Measurements from ENCODE around the gene ADD2.
"Not testable (repeated sequence)": the region's sequence is repeated elsewhere in the genome, so short reads cannot be mapped to it uniquely, and the experiment has no call there.

ADD2 gene

GRCh38 chr2:70745276-70745825 is 22.6 kb downstream of the ADD2 start:
- no peak for DNase-seq (ENCODE audit: low read depth)
- no peak for TF ChIP-seq CTCF (conservative IDR thresholded peaks at IDR 0.05; ENCODE audit: low read depth, low read length)
- no peak overlapping the region for H3K4me3 ChIP-seq (ENCODE audit: low read depth, low read length)

GRCh38 chr2:70744397-70744796 is 23.6 kb downstream of the ADD2 start:
- H3K4me3 ChIP-seq (ENCODE audit: low read depth, low read length) = no peak overlapping the region
- TF ChIP-seq CTCF (conservative IDR thresholded peaks at IDR 0.05; ENCODE audit: low read depth, low read length) = no peak
- DNase-seq (ENCODE audit: low read depth) = no peak

GRCh38 chr2:70743677-70744076 is 24.3 kb downstream of the ADD2 start:
- no peak for DNase-seq (ENCODE audit: low read depth)
- TF ChIP-seq CTCF (conservative IDR thresholded peaks at IDR 0.05; ENCODE audit: low read depth, low read length) = no peak
- no peak overlapping the region for H3K4me3 ChIP-seq (ENCODE audit: low read depth, low read length)

- no peak overlapping the region for H3K4me3 ChIP-seq (ENCODE audit: low read depth, low read length)
- no peak for TF ChIP-seq CTCF (conservative IDR thresholded peaks at IDR 0.05; ENCODE audit: low read depth, low read length)
- no peak for DNase-seq (ENCODE audit: low read depth)
Measured at GRCh38 chr2:70743068-70743467, 24.9 kb downstream of the ADD2 start.

GRCh38 chr2:70739492-70739891 is 28.5 kb downstream of the ADD2 start:
- DNase-seq (ENCODE audit: low read depth); H3K4me3 ChIP-seq (ENCODE audit: low read depth, low read length): not testable (repeated sequence)

GRCh38 chr2:70738159-70738558 is 29.8 kb downstream of the ADD2 start:
- DNase-seq (ENCODE audit: low read depth) = no peak
- H3K4me3 ChIP-seq (ENCODE audit: low read depth, low read length) = no peak overlapping the region
- no peak for TF ChIP-seq CTCF (conservative IDR thresholded peaks at IDR 0.05; ENCODE audit: low read depth, low read length)

- TF ChIP-seq CTCF (conservative IDR thresholded peaks at IDR 0.05; ENCODE audit: low read depth, low read length) = no peak
- H3K4me3 ChIP-seq (ENCODE audit: low read depth, low read length) = no peak overlapping the region
- no peak for DNase-seq (ENCODE audit: low read depth)
Measured at GRCh38 chr2:70735071-70735470, 32.9 kb downstream of the ADD2 start.

Measured in choroid plexus epithelial cell (primary cell).